ENCODE measurements around the gene APOL2.
"Not testable (repeated sequence)": the region's sequence is repeated elsewhere in the genome, so short reads cannot be mapped to it uniquely, and the experiment has no call there.

APOL2 gene

DNA sequence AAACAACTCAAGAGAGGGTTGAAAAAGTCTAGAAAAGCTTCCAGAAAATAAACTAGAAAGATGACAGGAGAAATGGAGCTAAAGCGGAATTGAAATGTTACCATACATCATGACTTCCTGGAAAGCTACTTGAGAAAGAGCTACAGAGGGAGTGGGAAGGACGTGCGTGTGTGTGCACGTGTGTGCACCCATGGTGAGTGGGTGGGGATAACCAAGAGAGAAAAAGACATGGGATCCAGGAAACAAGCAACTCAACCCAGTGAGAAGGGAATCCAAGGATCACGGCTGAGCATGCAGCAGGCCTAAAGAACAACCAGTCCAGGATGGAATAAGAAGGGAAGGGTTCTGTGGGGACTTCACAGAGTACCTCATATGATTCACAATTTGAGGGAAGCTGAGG, 35.2 kb upstream of the APOL2 start:
- Histone ChIP-seq H3K4me1 (ENCODE audit: insufficient read depth, low read length) (no peaks in the 10 kb centered on the region), H3K9me3 (ENCODE audit: control insufficient read depth, insufficient read depth, low read length) (no peaks in the 10 kb centered on the region), H3K36me3 (ENCODE audit: insufficient read depth, low read length) (no peaks in the 10 kb centered on the region), H3K9ac (ENCODE audit: low read depth, low read length) (no peak overlapping the region)

DNA sequence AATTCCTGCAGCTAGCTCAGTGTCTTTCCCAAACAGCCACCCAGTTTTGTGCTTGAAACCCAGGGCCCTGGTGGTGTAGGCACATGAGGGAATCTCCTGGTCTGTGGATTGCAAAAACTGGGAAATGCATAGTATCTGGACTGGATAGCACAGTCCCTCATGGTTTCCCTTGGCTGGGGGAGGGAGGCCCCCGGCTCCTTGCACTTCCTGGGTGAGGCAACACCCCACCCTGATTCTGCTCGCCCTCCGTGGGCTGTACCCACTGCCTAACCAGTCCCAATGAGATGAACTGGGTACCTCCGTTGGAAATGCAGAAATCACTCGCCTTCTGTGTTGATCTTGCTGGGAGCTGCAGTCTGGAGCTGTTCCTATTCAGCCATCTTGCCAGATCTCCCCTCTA, 32.6 kb upstream of the APOL2 start:
- not testable (repeated sequence) for H3K9ac ChIP-seq (ENCODE audit: low read depth, low read length); H3K9me3 ChIP-seq (ENCODE audit: control insufficient read depth, insufficient read depth, low read length); H3K4me1 ChIP-seq (ENCODE audit: insufficient read depth, low read length); H3K36me3 ChIP-seq (ENCODE audit: insufficient read depth, low read length)

DNA sequence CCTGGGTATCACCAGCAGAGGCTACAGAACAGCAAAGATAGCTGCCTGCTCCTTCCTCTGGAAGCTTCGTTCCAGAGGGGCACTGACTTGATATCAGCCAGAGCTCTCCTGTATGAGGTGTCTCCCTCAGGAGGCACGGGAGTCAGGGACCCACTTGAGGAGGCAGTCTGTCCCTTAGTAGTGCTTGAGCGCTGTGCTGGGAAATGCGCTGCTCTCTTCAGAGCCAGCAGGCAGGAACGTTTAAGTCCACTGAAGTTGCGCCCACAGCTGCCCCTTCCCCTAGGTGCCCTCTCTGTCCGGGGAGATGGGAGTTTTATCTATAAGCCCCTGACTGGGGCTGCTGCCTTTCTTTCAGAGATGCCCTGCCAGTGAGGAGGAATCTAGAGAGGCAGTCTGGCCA, 31.9 kb upstream of the APOL2 start:
- H3K36me3 ChIP-seq (ENCODE audit: insufficient read depth, low read length); H3K4me1 ChIP-seq (ENCODE audit: insufficient read depth, low read length); H3K9ac ChIP-seq (ENCODE audit: low read depth, low read length); H3K9me3 ChIP-seq (ENCODE audit: control insufficient read depth, insufficient read depth, low read length): not testable (repeated sequence)

DNA sequence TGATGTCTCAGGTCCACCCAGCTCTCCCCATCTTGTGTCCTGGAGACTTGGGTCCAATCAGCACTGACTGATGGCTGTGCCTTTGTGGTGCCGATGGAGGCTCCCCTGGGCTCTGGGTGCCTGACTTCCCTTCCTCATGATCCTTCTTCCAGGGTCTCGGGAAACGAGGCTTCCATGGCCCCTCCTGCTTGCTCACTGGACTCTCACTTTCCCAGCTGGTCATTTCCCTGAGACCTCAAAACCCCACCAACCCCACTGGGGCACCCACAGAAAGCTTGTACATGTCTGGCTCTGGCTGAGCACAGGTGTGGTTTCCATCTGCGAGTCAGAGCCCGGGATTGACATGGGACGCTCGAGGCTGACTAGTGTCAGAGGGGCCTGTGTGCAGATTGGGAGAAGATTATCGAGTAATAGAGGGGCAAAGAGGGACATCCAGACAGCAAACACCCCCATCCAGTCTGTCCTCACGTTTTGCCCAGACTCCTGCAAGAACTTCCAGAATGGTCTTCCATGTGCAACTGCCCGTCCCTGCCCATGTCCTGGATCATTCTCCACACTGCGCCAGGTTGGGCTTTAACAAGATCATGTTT, 28.7 kb upstream of the APOL2 start:
- no peaks in the 10 kb centered on the region for H3K9me3 ChIP-seq (ENCODE audit: control insufficient read depth, insufficient read depth, low read length)
- no peaks in the 10 kb centered on the region for H3K4me1 ChIP-seq (ENCODE audit: insufficient read depth, low read length)
- no peak overlapping the region for H3K9ac ChIP-seq (ENCODE audit: low read depth, low read length)
- no peaks in the 10 kb centered on the region for H3K36me3 ChIP-seq (ENCODE audit: insufficient read depth, low read length)

DNA sequence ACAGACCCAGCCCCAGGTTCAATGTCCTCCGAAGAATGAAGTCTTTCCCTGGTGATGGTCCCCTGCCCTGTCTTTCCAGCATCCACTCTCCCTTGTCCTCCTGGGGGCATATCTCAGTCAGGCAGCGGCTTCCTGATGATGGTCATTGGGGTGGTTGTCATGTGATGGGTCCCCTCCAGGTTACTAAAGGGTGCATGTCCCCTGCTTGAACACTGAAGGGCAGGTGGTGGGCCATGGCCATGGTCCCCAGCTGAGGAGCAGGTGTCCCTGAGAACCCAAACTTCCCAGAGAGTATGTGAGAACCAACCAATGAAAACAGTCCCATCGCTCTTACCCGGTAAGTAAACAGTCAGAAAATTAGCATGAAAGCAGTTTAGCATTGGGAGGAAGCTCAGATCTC, 27.7 kb upstream of the APOL2 start:
- no peaks in the 10 kb centered on the region for H3K36me3 ChIP-seq (ENCODE audit: insufficient read depth, low read length)
- H3K4me1 ChIP-seq (ENCODE audit: insufficient read depth, low read length) = no peaks in the 10 kb centered on the region
- H3K9me3 ChIP-seq (ENCODE audit: control insufficient read depth, insufficient read depth, low read length) = no peaks in the 10 kb centered on the region
- no peak overlapping the region for H3K9ac ChIP-seq (ENCODE audit: low read depth, low read length)

DNA sequence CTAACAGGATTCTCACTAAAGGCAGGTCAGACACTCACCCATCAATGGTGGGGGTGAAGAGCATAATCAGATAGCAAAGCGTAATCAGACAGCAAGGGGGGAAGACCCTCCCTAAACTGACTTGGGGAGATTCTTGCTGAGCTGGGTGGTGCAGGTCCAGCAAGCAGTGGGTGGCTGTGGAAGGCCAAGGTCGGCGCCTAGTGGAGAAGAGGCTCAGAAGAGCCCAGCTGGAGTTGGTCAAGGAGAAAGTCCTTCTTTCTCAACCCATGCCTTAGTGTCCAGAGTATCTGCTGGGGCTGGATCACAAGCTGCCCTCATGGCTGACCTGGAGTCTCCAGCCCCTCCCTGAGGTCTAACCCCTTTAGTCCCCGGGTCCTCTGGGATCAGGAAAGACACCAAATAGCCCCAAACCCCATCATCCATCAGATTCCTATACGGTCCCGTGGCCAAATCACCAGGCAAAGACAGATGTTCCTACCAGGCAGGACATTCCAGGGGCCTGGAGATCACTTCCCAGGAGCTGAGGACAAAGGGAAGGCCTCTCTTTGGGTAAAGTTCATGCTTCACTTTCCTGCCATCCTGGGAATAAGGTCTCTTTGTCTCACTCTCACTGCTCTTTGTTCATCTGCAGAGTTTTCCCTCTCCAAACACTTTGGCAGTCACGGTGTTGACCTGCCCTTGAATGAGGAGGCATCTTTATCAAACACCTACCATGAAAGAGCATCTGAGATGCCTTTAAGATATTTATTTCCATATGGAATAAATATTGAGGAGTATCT, 24.7 kb upstream of the APOL2 start:
- H3K9ac ChIP-seq (ENCODE audit: low read depth, low read length); H3K4me1 ChIP-seq (ENCODE audit: insufficient read depth, low read length); H3K36me3 ChIP-seq (ENCODE audit: insufficient read depth, low read length); H3K9me3 ChIP-seq (ENCODE audit: control insufficient read depth, insufficient read depth, low read length): not testable (repeated sequence)

DNA sequence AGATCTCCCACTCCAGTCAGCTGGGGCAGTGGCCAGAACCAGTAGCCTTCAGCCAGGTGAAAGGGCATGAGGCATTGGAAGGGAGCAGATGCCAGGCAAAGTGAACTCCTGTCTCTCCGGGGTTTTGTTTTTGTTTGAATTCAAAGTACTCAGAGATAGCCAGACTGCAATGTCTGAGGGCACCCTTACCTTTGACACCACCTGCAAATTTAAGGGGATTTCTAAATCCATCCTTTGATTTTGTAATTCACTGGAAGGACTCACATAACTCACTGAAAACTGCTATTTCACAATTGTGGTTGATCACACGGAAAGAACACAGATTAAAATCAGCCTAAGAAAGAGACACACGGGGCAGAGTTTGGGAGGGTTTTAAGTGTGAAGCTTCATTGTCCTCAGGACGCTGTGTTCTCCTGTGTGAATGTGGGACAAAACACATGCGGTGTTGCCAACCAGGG, 23.9 kb upstream of the APOL2 start:
- not testable (repeated sequence) for H3K4me1 ChIP-seq (ENCODE audit: insufficient read depth, low read length); H3K9me3 ChIP-seq (ENCODE audit: control insufficient read depth, insufficient read depth, low read length); H3K36me3 ChIP-seq (ENCODE audit: insufficient read depth, low read length); H3K9ac ChIP-seq (ENCODE audit: low read depth, low read length)

DNA sequence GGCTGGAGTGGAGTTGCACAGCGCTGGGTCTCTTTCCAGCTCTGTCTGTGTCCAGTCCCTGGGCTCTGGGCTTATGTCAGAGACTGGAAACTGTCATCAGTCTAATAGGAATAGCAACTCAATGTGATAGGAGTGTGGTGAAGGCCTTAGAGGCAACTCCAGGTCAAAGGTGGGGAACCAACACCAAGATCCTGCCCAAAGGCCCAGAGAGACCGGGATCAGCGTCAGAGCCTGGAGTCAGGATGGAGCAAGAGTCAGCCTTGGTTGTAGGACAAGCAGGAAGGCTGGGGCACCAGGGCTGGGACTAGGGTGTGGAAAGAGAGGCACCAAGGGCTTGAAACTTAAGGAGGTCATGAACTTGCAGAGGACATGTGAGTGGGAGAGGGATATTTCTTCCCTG, 23.0 kb upstream of the APOL2 start:
- H3K9ac ChIP-seq (ENCODE audit: low read depth, low read length); H3K9me3 ChIP-seq (ENCODE audit: control insufficient read depth, insufficient read depth, low read length); H3K36me3 ChIP-seq (ENCODE audit: insufficient read depth, low read length): not testable (repeated sequence)
- H3K4me1 ChIP-seq (ENCODE audit: insufficient read depth, low read length) = peaks cover 11% of the 10 kb centered on the region

DNA sequence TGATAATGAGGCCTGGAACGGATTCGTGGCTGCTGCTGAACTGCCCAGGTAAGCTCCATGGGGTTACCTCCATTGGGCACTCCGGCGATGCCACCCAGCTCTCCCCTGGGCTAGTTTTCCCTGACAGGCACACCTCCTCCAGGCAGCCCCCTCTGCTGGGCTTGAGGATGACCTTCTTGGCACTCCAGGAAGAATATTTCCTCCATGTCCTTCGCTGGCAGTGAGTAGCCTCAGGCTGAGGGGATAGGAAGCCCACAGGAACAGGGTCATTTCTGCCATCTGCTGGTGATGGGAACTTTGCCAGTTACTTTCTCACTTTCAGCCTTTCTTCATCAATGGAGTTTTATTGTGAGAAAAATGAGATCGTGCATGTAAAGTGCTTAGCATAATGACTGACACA, 22.3 kb upstream of the APOL2 start:
- H3K9me3 ChIP-seq (ENCODE audit: control insufficient read depth, insufficient read depth, low read length); H3K36me3 ChIP-seq (ENCODE audit: insufficient read depth, low read length); H3K9ac ChIP-seq (ENCODE audit: low read depth, low read length): not testable (repeated sequence)
- peaks cover 11% of the 10 kb centered on the region for H3K4me1 ChIP-seq (ENCODE audit: insufficient read depth, low read length)

DNA sequence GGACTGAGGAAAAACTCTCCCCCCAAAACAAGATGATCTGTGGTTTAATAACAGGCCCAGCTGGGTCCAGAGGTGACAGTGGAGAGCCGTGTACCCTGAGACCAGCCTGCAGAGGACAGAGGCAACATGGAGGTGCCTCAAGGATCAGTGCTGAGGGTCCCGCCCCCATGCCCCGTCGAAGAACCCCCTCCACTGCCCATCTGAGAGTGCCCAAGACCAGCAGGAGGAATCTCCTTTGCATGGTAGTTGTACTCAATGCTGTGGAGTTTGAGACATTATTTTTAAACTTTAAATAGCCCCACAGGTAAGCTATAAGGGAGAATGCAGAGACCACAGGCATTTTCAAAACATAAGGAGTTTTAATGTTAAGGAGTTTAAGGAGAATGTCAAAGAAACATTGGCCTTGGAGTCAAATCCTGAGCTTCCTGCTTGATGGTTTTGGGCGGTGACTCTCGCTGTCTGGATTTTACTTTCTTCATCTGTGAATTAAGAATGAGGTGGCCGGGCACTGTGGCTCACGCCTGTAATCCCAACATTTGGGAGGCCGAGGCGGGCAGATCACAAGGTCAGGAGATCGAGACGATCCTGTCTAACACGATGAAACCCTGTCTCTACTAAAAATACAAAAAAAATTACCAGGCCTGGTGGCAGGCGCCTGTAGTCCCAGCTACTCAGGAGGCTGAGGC, 20.4 kb upstream of the APOL2 start:
- Histone ChIP-seq H3K9ac (ENCODE audit: low read depth, low read length) (no peak overlapping the region), H3K9me3 (ENCODE audit: control insufficient read depth, insufficient read depth, low read length) (no peaks in the 10 kb centered on the region), H3K36me3 (ENCODE audit: insufficient read depth, low read length) (no peaks in the 10 kb centered on the region), H3K4me1 (ENCODE audit: insufficient read depth, low read length) (peaks cover 11% of the 10 kb centered on the region)

DNA sequence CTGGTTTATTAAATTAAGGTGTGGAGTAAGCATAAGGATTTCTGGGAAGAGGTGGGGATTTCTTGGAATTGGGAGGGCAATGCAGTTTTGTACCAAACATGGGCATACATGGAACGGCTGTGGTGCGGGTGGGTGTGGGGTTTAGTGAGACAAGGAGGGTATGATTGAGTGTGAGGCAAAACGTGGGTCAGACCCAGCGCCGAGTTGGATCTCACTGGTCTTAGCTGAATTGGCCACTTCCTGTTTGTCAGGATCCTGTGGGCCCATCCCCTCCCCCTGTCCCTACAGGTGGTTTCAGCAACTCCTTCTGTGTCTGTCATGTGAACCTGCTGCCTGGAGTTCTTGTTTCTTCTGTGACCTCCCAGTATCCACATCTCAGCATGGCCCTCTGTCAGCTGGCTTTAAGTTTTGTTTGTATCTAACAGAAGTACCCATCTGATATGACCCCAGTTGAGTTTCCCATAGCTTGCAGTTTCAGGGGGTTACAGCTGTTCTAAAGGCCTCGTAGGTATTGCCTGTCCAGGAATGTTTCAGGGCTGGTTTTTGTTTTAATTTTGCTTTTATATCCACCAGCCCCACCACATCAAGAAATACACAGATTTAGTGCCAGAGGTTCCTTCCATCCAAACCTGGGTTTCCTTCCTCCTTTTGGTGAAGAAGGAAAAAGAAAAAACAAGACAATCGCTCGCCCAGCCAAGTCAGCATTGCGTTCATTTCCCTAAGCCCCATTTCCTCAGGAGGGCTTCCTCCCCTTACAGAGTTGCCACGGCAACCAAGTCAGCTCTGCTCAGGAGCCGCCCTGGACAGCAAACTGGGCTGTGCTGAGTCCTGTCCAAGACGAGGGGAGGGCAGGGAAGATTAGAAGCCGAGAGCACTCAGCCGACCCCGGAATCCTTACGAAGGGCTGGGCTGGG, 19.6 kb upstream of the APOL2 start:
- Histone ChIP-seq H3K9ac (ENCODE audit: low read depth, low read length) (no peak overlapping the region), H3K4me1 (ENCODE audit: insufficient read depth, low read length) (peaks cover 11% of the 10 kb centered on the region)

DNA sequence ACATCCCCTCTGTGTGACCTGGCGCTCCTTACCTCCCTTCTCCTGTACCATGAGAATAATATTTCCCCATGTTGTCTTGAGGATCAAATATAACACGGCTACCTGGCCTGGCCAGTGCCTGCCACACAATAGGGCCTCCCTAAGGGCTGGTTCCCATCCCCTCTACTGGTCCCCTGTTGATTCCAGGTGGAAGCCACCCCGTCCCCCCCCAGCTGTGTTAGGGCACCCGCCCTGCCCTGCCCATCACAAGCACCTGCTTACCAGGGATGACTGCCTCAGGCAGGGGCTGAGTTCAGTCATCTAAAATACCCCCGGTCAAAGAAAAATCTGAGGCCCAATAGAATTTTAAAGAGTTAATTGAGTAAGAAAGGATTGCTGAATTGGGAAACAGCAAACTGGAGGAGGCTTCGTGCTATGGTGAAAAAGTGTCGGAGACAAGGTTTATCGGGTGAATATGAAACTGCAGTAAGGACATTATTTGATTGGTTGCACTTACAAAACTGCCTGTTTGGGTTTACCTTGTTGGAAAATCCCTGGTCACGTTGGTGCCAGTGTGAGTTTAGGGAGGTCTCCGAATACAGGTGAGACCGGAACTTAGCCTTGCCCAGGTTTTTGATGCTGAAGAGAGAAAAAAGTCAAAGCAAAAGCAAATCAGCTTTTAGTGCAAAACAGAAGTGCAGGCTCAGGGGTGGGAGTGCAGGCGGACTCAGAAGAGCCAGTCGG, 18.8 kb upstream of the APOL2 start:
- Histone ChIP-seq H3K4me1 (ENCODE audit: insufficient read depth, low read length) (peaks cover 11% of the 10 kb centered on the region), H3K36me3 (ENCODE audit: insufficient read depth, low read length) (no peaks in the 10 kb centered on the region), H3K9me3 (ENCODE audit: control insufficient read depth, insufficient read depth, low read length) (no peaks in the 10 kb centered on the region), H3K9ac (ENCODE audit: low read depth, low read length) (no peak overlapping the region)

More for the DNA sequence above, 19.6 kb upstream of the APOL2 start:
- Histone ChIP-seq H3K9me3 (ENCODE audit: control insufficient read depth, insufficient read depth, low read length) (no peaks in the 10 kb centered on the region), H3K36me3 (ENCODE audit: insufficient read depth, low read length) (no peaks in the 10 kb centered on the region)

DNA sequence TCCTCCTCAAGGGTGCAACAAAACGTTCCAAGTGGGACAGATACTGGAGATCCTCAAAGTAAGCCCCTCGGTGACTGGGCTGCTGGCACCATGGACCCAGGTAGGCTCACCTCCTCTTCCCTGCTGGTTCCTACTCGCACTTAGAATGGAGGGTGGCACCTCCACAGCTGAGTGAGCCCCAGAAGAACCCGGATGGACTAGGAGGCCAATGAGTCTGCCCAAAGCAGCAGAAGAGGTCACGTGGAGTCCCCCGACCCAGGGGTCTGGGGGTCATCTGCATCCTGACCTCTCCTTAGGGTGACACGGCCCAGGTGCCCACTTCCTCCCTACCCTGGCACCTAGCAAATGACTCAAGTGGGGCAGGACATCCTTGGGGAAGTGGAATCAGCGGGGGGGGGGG, 18.0 kb upstream of the APOL2 start:
- peaks cover 11% of the 10 kb centered on the region for H3K4me1 ChIP-seq (ENCODE audit: insufficient read depth, low read length)
- H3K36me3 ChIP-seq (ENCODE audit: insufficient read depth, low read length) = no peaks in the 10 kb centered on the region
- H3K9ac ChIP-seq (ENCODE audit: low read depth, low read length) = no peak overlapping the region
- no peaks in the 10 kb centered on the region for H3K9me3 ChIP-seq (ENCODE audit: control insufficient read depth, insufficient read depth, low read length)

DNA sequence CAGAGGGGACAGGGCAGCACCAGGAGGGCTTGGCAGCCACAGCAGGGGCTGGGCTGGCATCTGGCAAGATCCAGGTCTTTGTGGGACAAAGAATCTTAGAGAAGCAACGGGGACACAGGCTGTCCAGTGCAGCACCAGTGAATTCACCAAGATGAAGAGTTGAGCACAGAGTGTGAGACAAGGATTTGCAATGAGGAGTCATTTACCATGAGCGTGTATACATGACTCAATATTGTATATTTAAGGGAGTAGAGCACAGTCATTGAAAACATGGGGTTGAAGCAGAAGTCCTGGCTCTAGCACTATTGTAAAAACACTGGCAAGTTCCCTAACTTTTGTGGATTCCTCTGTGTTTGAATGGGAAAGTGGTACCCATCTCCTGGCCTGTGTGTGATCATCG, 17.2 kb upstream of the APOL2 start:
- Histone ChIP-seq H3K9me3 (ENCODE audit: control insufficient read depth, insufficient read depth, low read length) (no peaks in the 10 kb centered on the region), H3K36me3 (ENCODE audit: insufficient read depth, low read length) (no peaks in the 10 kb centered on the region), H3K9ac (ENCODE audit: low read depth, low read length) (no peak overlapping the region), H3K4me1 (ENCODE audit: insufficient read depth, low read length) (peaks cover 11% of the 10 kb centered on the region)

Data from ES-I3 (cell line).